HG03558 (cell line): ENCODE results near the gene KCNS3.
A peak's percentile ranks its signal among the peaks of the same experiment; 100 is the strongest.

ENCODE experiments used
- ATAC-seq: cut with Tn5 transposase; IDR thresholded peaks from one replicate; pipeline ENCODE4 v1.9.1; 2021; ENCODE audit warnings: moderate number of reproducible peaks; ENCODE audit not compliant: unreplicated experiment; ENCODE audit errors: extremely low read depth

KCNS3 gene

GRCh38 chr2:17878281-17879136 lies at the start of gene KCNS3:
Gene KCNS3, plus strand, starts transcription at chr2:17878667. Its CDS starts 52,342 bp downstream, at chr2:17931009.
- peak; percentile 76 for ATAC-seq

DNA sequence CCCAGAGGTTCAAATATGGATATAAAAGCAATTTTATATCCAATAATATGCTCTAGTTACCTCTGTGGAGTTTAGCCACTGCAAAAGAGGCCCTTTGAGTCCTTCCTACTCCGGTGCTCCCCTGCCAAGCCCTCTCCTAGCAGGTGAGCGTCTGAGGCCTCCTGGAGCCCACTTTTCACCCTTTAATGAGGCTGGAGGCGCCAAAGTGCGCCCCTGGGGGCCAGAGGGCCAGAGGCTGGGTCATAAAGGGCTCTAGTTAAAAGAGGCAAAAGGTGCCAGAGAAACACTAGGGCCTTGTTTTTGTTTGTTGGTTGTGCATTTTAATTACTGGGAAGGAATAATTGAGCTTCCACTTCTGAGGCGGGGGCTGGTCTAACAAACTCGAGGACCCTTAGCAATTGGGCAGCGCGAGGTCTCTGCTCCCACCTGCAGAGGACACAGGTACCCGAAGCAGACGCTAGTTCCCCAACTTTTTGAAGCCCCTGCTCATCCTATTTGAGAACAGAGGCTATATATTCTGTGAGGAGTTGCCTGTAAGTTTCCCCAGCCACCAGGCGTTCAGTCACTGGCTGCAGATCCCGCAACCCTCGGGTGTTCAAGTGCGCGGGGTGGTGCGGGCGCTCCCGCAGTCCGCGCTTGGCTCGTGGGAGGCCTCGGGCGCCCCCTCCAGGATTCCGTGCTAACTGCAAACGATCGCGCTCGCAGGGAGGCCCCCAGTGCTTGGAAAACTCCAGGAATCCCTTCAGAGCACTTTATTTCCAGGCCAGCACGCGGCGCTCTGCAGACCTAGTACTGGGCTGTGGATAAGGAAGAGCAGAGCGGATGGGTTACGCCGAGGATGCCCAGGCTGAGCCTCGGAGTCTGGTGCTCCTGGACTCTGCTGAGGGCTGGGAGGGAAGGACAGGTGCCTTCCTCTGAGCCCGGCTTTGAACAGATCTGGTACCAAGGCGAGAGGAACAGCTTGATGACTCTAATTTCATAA lies 48.1 kb upstream of the KCNS3 start:
- ATAC-seq: peak; percentile 78

GRCh38 chr2:17835516-17835915 lies 43.0 kb upstream of the KCNS3 start:
- no peak for ATAC-seq

GRCh38 chr2:17839959-17840358 lies 38.5 kb upstream of the KCNS3 start:
- no peak for ATAC-seq

GRCh38 chr2:17843457-17843856 lies 35.0 kb upstream of the KCNS3 start:
- ATAC-seq: no peak

DNA sequence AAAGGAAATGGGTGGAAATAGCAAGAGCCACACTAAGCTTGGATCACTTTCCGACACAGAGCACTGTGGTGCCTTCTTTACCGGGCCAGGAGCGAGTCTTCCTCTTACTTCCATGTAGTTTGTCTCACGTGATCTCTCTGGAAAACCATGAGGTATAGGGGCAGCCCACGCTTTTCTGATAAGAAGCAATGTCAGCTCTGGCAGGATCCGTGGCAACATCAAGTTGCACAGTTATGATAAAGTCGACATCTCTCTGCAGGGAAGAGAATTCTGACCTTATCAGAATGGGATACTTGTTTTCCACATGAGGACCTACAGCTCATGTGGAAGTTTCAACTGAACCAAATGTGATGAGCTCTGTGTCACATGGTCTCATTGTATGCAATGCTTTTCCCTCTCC lies 32.7 kb upstream of the KCNS3 start:
- no peak for ATAC-seq

DNA sequence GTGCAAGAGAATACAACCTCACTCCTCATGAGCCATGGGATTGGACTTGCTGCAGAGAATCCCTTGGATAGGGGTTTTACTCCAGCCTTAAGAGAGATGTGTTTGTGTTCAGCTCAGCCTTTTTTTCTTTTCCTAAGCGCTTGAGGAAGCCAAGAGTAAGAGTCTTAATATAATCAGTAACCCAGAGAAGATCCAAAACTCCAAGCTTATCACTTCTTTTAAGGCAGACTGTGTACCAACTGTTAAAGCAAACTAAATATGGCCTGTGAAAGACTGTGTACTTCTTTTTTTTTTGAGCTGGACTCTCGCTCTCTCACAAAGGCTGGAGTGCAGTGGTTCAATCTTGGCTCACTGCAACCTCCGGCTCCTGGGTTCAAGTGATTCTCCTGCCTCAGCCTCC lies 31.8 kb upstream of the KCNS3 start:
- ATAC-seq: no peak

DNA sequence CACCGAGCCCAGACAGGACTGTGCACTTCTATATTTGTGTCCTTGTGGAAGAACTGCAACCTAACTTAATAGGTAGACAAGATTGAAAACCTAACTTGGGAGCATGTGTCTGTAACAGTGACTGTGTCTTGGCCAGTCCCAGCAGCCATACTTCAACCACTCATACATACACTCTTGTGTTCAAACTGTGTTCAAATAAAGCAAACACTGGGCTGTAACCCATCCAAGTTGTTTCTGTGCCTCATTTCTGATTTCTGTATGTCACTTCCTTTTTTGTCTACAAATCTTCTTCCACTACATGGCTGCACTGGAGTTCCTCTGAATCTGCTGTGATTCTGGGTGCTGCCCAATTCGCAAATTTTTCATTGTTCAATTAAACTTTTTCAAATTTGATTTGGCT lies 31.2 kb upstream of the KCNS3 start:
- no peak for ATAC-seq

DNA sequence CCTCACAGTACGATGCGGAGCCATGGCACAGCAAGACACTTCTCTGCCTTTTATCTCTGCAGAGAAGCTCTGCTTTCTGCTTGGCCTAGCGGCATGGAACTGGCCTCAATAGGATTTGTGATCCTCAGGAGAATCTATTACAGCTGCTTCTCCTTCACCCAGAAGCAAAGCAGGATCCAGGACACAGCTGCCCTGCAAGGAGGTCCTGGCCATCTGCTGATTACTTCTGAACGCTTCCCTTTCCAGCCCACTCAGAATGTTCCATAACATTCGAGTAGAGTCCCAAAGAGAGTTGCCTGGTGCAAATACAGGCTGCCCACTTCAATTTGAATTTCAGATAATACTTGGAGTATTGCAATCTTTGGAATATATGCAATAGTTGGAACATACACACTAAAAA lies 29.2 kb upstream of the KCNS3 start:
- no peak for ATAC-seq

DNA sequence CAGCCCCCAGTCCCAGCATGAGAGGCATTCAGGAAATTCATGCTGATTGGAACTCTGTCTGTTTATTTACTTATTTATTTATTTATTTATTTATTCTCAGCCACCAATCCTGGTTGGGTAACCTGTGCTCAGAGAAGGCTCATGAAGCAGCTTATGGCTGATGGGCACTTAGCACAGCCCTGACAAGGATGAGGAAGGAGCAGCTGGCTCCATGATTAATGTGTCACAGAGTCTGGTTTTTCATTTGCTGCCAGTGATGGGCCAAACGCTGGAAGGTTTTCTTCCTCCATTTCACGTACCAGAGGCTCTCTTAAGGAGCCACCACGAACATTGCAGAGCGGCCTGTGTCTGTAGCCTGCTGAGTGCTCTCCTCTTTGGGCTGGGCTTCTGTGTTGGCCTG lies 28.3 kb upstream of the KCNS3 start:
- ATAC-seq: no peak

DNA sequence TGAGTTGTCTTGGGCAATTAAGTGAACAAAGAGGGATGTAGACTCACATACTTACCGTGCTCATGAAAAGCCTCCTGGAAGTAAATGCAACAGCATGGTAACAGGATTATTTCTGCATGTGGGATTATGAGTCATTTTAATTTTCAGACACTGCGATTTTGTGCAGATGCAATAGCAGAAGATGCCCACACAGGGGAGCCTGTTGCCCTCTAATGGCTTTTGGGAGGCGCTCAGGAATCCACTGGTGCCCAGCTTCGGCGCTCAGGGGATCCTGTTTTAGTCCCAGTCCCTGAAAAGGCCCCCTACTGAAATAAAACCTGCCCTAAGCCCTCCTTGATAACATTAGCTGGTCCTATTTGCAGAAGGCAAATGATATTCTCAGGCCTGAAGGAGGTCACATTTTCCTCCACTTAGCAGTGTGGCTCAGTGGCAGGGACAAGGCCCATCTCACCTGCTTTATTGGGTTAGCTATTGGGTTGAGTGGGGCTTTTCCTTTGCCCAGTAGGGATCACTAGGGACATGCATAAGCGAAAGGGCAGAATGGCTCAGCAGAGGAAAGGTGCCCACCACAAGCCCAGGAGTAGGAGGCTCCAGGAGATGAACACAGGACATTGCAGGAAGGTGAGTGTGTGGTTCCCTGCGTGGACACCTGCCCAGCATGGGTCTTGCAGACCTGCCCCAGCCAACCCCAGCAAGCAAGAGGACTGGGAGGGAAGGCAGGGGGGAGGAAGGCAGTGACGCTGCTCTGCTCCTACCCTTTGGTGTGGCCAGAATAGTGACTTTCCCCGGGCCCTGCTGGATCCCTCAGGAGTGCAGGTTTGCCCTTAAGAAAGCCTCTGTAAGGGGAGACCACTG lies 26.5 kb upstream of the KCNS3 start:
- no peak for ATAC-seq

DNA sequence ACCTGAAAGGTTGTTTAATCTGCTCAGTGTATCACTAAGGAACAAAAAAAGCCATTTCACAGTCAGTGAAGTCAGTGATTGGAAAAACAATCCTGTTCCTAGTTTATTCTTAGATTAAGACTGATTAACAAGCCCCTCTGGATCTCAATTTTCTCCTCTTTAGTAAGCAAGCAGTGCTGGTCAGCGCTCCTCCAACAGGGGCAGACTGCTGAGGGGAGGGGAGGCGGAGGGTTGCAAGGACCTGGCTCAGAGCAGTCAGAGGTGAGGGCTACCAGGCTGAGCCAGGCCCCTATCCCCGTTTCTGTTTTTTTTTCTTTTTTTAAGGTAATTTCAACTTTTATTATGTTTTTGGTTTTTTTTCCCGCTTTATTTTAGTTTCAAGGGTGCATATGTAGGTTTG lies 24.7 kb upstream of the KCNS3 start:
- ATAC-seq: no peak

DNA sequence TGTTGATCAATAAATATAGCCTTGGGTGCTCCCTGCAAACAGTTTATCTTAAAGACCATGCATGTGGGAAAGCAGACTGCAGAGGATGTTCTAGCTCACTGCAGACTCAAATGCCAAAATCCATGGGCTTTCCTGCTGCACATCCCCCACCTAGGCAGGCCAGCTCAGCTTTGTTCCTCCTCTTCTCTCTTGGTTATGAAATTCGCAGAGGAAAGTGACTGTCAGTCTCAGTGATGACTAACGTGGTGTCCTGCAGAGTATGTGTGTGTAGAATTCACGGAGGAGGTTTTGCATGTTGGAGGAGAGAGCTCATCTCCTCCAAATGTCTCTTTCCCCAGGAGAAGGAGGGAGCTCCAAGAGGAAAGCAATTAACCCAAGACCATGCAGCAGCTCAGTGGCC lies 21.4 kb upstream of the KCNS3 start:
- no peak for ATAC-seq

DNA sequence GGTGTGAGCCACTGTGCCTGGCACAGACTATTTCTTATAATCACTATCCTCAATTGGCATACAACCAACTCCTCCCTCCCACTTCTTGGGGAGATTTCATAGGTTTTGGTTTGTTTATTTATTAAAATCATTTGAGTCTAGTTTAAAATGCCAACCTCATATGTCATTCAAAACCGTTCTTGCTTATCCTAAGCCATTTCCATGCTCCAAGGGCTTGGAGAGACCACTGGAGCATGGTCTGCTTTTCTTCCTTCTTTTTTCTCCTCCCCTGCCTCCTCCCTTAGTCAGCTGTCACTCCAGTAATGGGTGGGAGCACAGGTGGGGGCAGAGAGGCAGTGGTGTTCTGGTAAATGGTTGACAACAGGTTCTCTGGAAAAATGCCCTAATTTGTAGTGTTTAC lies 20.4 kb upstream of the KCNS3 start:
- no peak for ATAC-seq

- ATAC-seq: no peak
Observed at GRCh38 chr2:17863539-17863938, 14.9 kb upstream of the KCNS3 start.

- ATAC-seq: no peak
Observed at GRCh38 chr2:17864676-17865075, 13.8 kb upstream of the KCNS3 start.

DNA sequence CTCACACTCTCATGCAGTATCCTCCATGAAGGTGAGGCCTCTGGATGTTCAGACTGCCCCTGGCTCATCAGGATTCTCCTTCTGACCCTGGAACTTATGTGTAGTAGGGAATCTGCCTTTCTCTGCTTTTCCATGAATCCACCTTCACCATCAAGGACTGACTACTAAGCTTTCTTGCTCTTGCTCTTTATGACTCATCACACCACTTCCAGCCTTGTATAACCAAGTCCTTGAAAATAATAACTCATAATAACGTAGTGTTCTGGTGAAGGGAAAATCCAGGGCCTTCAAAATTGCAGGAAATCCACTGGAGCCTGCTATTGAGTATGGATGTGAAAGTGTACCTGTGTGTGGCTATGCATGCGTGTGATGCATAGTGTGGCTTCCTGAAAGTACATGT lies 11.3 kb upstream of the KCNS3 start:
- ATAC-seq: no peak

DNA sequence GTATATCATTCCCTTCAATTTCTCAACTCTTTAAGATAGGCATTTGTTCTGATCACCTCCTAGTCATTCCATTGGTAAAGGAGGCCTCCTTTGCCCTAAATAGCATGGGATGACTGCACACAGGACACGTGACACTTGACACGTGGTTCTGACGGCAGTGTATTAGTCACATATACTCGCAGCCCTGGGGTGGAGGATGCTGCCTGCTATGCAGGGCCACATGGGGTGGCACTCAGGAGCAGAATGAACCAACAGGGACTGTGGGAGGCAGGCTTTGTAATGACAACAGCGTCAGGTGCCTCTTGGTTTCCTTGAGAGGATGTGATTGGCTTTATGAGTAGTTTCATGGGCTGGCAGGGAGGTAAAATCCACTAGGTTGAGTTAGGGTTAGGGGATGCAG lies 9.3 kb upstream of the KCNS3 start:
- ATAC-seq: no peak

DNA sequence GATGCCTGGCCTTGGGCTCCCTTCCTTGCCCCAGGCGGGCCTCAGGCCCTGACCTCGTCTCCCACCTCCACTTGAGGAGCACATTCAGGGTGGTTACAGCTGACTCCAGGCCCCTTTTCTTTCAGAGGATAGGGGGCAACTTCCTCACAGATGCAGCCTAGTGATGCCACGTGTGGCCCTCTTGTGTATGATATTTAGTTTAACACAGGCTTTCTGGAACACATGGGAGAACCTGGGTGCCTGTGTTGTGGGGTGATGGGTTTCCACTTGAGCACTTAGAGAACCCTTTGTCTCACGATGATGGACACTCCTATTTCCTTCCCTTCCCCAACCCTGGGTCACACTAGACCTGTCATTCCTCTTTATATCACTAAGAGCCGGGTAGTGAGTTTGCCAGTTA lies 6.8 kb upstream of the KCNS3 start:
- ATAC-seq: no peak

GRCh38 chr2:17873021-17873420 lies 5.4 kb upstream of the KCNS3 start:
- ATAC-seq: no peak
